Heart right ventricle (tissue), 16 donors: ENCODE measurements around the gene SLC25A6. TPM values are rescaled to one million over a fixed set of nuclear protein-coding genes. Genes with fewer than 3 reads are reported as not detected.

Source experiments
- ATAC-seq, 8 donors: fragments of 200-7000 bp; cut with Tn5 transposase; one replicate each; pipeline ENCODE4 v1.9.1; 2020; ENCODE audit warnings: mild to moderate bottlenecking in 8 of 8, moderate library complexity in 8 of 8, moderate number of reproducible peaks in 1 of 8
- DNase-seq, 2 donors: peaks; one replicate each; pipeline ENCODE4 v3.0.0-alpha.2; 2020
- H3K27ac ChIP-seq, 10 donors: fragments of 200-600 bp; sonication (generic) in 2 of 10; one replicate each; pipeline versions ENCODE4 v1.5.0 to v1.8.0; 2020 to 2022; ENCODE audit warnings: mild to moderate bottlenecking in 3 of 10
- H3K27me3 ChIP-seq, 7 donors: fragments of 200-600 bp; one replicate each; pipeline ENCODE4 v1.8.0; 2021 to 2022; ENCODE audit warnings: mild to moderate bottlenecking in 2 of 7
- H3K36me3 ChIP-seq, 9 donors: fragments of 200-600 bp; sonication (generic) in 1 of 9; one replicate each; pipeline versions ENCODE4 v1.5.0 to v1.8.0; 2020 to 2022; ENCODE audit warnings: mild to moderate bottlenecking in 2 of 9
- H3K4me1 ChIP-seq, 9 donors: fragments of 200-600 bp; sonication (generic) in 1 of 9; one replicate each; pipeline versions ENCODE4 v1.5.0 to v1.8.0; 2020 to 2022; ENCODE audit warnings: mild to moderate bottlenecking in 4 of 9
- H3K4me3 ChIP-seq, 10 donors: fragments of 200-600 bp; sonication (generic) in 2 of 10; one replicate each; pipeline versions ENCODE4 v1.5.0 to v1.8.0; 2020 to 2022; ENCODE audit warnings: mild to moderate bottlenecking in 7 of 10, moderate library complexity in 2 of 10
- H3K9me3 ChIP-seq, 11 donors: fragments of 200-600 bp in 10 of 11; sonication (generic) in 2 of 11; one replicate each; pipeline versions ENCODE4 v1.5.0 to v1.8.0; 2013 to 2022; ENCODE audit warnings: mild to moderate bottlenecking in 2 of 11, control low read depth in 1 of 11, moderate library complexity in 1 of 11
- CTCF ChIP-seq, 9 donors: fragments of 200-600 bp; sonication (generic) in 2 of 9; IDR thresholded peaks; one replicate each; pipeline versions ENCODE4 v1.5.0 to v1.8.0; 2021 to 2022; ENCODE audit warnings: antibody characterized with exemption in 9 of 9, mild to moderate bottlenecking in 5 of 9, moderate library complexity in 1 of 9
- WGBS, 2 donors: extraction: QIAGEN DNeasy Blood & Tissue Kit; methylation state at CpG; one replicate each; pipeline ENCODE4 v1.1.7; 2013; ENCODE audit warnings: inconsistent platforms in 1 of 2; 5-methylcytosine and 5-hydroxymethylcytosine counted together
- intact Hi-C, 10 donors: fragments of 100-400 bp; cut with DNase I; formaldehyde crosslinking; loops; one replicate each; pipeline versions ENCODE4 v1.11.1 to v1.14.2; 2022
- polyA plus RNA-seq, 2 donors: library from polyadenylated mRNA; stranded (reverse); fragments of 200-250 nt; gene quantifications; one replicate each; pipeline ENCODE4 v1.2.3, GENCODE V29; 2013
- total RNA-seq, 10 donors: library from RNA; stranded (reverse); fragmentation: NEBNext Ultra II Directional in 3 of 10; extraction: Animal tissue kit (Norgen Biotek cat#: 25700) in 3 of 10; gene quantifications; one replicate each; pipeline versions ENCODE4 v1.2.1 to v1.2.4, GENCODE V29; 2021 to 2023
- donor health status: Arrhythmogenic right ventricular cardiomyopathy.
- donor health status: ischemic (EF 13 %, LVEDD 7.1; RV severe dilation, severe dysfunction).
- donor health status: healthy with polysubstance abuse.
- donor health status: DM: no; HTN: yes; CAD: no.
- donor health status: DM: no; HTN: no; CAD: no.
- donor health status: ischemic (EF 25% LVEDD 6.9; RV normal size, moderate dysfunction).
- donor health status: ischemic (EF 25% LVEDD 5.7; RV mildly dilated, moderate dysfunction).
- donor health status: healthy.
- donor health status: DM: yes; HTN: yes; CAD: no.
- donor health status: Ischemic cardiomyopathy.
- donor health status: ischemic (EF 35%, LVEDD 5.7; RV mildly dilated, moderate dysfunction).
- donor health status: nonischemic (EF 11% LVEDD 7.7; RV severe dilation, severe dysfunction).
- donor health status: DM: yes; HTN: yes; CAD: no.
- donor health status: PGD.
- donor health status: ischemic (EF 29% LVEDD 5.4; RV normal size, mild dysfunction).
- donor health status: nonischemic (EF 23%, LVEDD 6.1; RV moderate dilation, normal function).

SLC25A6 gene
- total and polyA plus RNA-seq, 12 donors: 74.8 to 272 (median 141) TPM

- no peak for TF ChIP-seq CTCF (IDR thresholded peaks at IDR 0.05)
- Histone ChIP-seq H3K4me1 (no peaks in the 10 kb centered on the region), H3K27ac (no peak overlapping the region), H3K36me3 (peaks cover 4 to 70% (median 44%) of the 10 kb centered on the region in 9 donors), H3K27me3 (no peaks in the 10 kb centered on the region), H3K4me3 (no peak overlapping the region), H3K9me3 (peaks cover 0 to 29% (median 21%) of the 10 kb centered on the region in 11 donors)
- ATAC-seq: no peak
- DNase-seq: no peak
- intact Hi-C loops: loop anchor here in 1 of 10 donors (1.0 kb wide), 1 partner anchor 18 kb away; no protein-coding TSS in a partner anchor
- WGBS, 2 donors: 98 to 99% methylated on average over 19 of the region's 19 CpGs
Observed at GRCh38 chrX:1421433-1422134, 29.7 kb upstream of the SLC25A6 start.

- TF ChIP-seq CTCF (IDR thresholded peaks at IDR 0.05): no peak
- peaks cover 0 to 29% (median 21%) of the 10 kb centered on the region in 11 donors for H3K9me3 ChIP-seq
- no peak overlapping the region for H3K4me3 ChIP-seq
- no peaks in the 10 kb centered on the region for H3K4me1 ChIP-seq
- intact Hi-C loops: no loop called here
- no peaks in the 10 kb centered on the region for H3K27me3 ChIP-seq
- DNase-seq: no peak
- peak in 2 of 8 donors; percentile 11 to 22 for ATAC-seq
- WGBS, 2 donors: 50 to 51% methylated on average over 14 of the region's 14 CpGs
- peaks cover 4 to 68% (median 37%) of the 10 kb centered on the region in 9 donors for H3K36me3 ChIP-seq
- H3K27ac ChIP-seq: no peak overlapping the region
Observed at GRCh38 chrX:1420371-1420770, 28.5 kb upstream of the SLC25A6 start.

- DNase-seq (no peak), ATAC-seq (peak in 5 of 8 donors; percentile 4 to 32 (median 10))
- no peak overlapping the region for H3K4me3 ChIP-seq
- no peak overlapping the region for H3K27ac ChIP-seq
- peaks cover 0 to 29% (median 21%) of the 10 kb centered on the region in 11 donors for H3K9me3 ChIP-seq
- no peaks in the 10 kb centered on the region for H3K27me3 ChIP-seq
- TF ChIP-seq CTCF (IDR thresholded peaks at IDR 0.05): no peak
- H3K36me3 ChIP-seq: peaks cover 0 to 63% (median 33%) of the 10 kb centered on the region in 9 donors
- 82 to 94% methylated on average over 19 of the region's 19 CpGs for WGBS, 2 donors
- intact Hi-C loops: no loop called here
- H3K4me1 ChIP-seq: no peaks in the 10 kb centered on the region
Observed at GRCh38 chrX:1419545-1420355, 27.8 kb upstream of the SLC25A6 start.

GRCh38 chrX:1418901-1419544 lies 27.1 kb upstream of the SLC25A6 start:
- H3K4me3 ChIP-seq: no peak overlapping the region
- ATAC-seq (peak in 4 of 8 donors; percentile 2 to 23 (median 18)), DNase-seq (no peak)
- H3K9me3 ChIP-seq: peaks cover 0 to 29% (median 21%) of the 10 kb centered on the region in 11 donors
- WGBS, 2 donors: 95% methylated on average over 29 of the region's 29 CpGs
- no peaks in the 10 kb centered on the region for H3K4me1 ChIP-seq
- H3K36me3 ChIP-seq: peaks cover 0 to 70% (median 36%) of the 10 kb centered on the region in 9 donors
- H3K27ac ChIP-seq: no peak overlapping the region
- no peak for TF ChIP-seq CTCF (IDR thresholded peaks at IDR 0.05)
- intact Hi-C loops: no loop called here
- H3K27me3 ChIP-seq: no peaks in the 10 kb centered on the region
